GM12891 (cell line): Measurements from ENCODE around the gene RIC8A.

Experiments used
- POLR2A ChIP-seq: IDR thresholded peaks from 2 replicates; pipeline ENCODE4 v1.6.1; 2011; ENCODE audit warnings: low read depth, low read length, control low read depth
- POLR2AphosphoS5 ChIP-seq: IDR thresholded peaks from 2 replicates; pipeline ENCODE4 v1.6.1; 2011; ENCODE audit warnings: low read depth, low read length, control low read depth

DNA sequence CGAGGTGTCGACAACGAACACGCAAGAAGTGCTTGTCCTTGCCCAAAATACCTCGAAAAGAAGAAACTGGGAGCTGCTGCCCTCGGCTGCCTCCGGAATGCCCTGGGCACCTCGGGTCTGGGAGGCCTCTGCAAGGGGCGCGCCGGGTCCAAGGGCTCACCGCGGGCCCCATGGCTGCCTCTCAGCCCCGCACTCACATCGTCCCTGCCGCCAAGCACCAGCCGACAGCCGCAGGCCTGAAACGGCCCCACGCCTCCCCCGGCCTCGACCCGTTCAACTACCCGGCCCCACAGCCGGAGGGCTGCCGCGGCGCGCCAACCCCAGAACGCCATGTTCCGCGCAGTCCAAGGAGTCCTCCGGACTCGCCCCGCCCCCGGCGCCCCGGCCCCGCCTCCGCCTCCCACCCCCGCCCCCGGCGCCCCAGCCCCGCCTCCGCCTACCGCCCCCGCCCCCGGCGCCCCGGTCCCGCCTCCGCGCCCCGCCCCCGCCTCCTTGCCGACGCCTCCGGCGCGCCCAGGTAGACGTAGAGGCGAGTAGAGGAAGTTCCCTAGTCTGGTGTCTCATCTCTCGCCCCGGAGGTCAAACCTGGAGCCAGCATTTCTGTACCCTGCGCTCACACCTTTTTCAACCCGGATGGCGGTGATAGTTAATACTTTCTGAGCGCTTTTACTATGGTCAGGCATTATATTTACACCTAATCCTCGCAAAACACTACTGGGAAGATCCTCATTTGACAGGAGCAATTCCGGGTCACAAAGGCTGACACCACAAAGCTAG, 28.7 kb downstream of the RIC8A start, which contains the start of gene SIRT3:
- TF ChIP-seq POLR2A (peak; percentile 60), POLR2AphosphoS5 (no peak)
